GM23338 (cell line): ENCODE results near the gene TCF7L1. TPM values are rescaled to one million over a fixed set of nuclear protein-coding genes. Genes with fewer than 3 reads are reported as not detected.

ENCODE experiments used
- ATAC-seq: fragments of 200-7000 bp; cut with Tn5 transposase; 3 replicates; pipeline ENCODE4 v1.9.1; 2020
- DNase-seq: peaks from one replicate; pipeline ENCODE4 v3.0.0-alpha.2; 2015; ENCODE audit warnings: low spot score
- H2AFZ ChIP-seq: fragments of 200-600 bp; sonication (generic); 2 replicates; pipeline ENCODE4 v1.8.0; 2016; ENCODE audit warnings: antibody characterized with exemption, mild to moderate bottlenecking, moderate library complexity
- H3F3A ChIP-seq: fragments of 200-600 bp; sonication (generic); replicated peaks from 2 replicates; pipeline ENCODE4 v1.8.0; 2017; ENCODE audit warnings: antibody characterized with exemption, mixed run types, low read depth
- H3K27ac ChIP-seq: fragments of 200-600 bp; sonication (generic); 2 replicates; pipeline ENCODE4 v1.6.1; 2016; ENCODE audit warnings: low read depth
- H3K27me3 ChIP-seq: fragments of 200-600 bp; sonication (generic); 2 replicates; pipeline ENCODE4 v1.8.0; 2016; ENCODE audit warnings: mild to moderate bottlenecking, mixed run types, moderate library complexity; ENCODE audit not compliant: insufficient read depth
- H3K36me3 ChIP-seq: fragments of 200-600 bp; sonication (generic); 2 replicates; pipeline ENCODE4 v1.8.0; 2016; ENCODE audit warnings: mild to moderate bottlenecking; ENCODE audit not compliant: insufficient read depth
- H3K4me1 ChIP-seq: fragments of 200-600 bp; sonication (generic); 2 replicates; pipeline ENCODE4 v1.8.0; 2016; ENCODE audit warnings: mild to moderate bottlenecking, moderate library complexity; ENCODE audit not compliant: insufficient read depth
- H3K4me2 ChIP-seq: fragments of 200-600 bp; sonication (generic); 2 replicates; pipeline ENCODE4 v1.7.1; 2017; ENCODE audit warnings: mixed run types
- H3K4me3 ChIP-seq: fragments of 200-600 bp; sonication (generic); 2 replicates; pipeline ENCODE4 v1.6.1; 2016; ENCODE audit warnings: mixed run types
- H3K79me2 ChIP-seq: fragments of 200-600 bp; sonication (generic); replicated peaks from 2 replicates; pipeline ENCODE4 v1.8.0; 2017; ENCODE audit warnings: mild to moderate bottlenecking; ENCODE audit not compliant: insufficient read depth
- H3K9me2 ChIP-seq: fragments of 200-600 bp; sonication (generic); 2 replicates; pipeline ENCODE4 v1.8.0; 2017; ENCODE audit not compliant: insufficient read depth
- H4K20me1 ChIP-seq: fragments of 200-600 bp; sonication (generic); replicated peaks from 2 replicates; pipeline ENCODE4 v1.8.0; 2017; ENCODE audit warnings: mild to moderate bottlenecking; ENCODE audit not compliant: insufficient read depth
- H3K27ac Mint-ChIP-seq: 2 replicates; pipeline ENCODE4 v1.8.0; 2020; ENCODE audit warnings: inconsistent platforms, mild to moderate bottlenecking, moderate library complexity, mixed read lengths
- H3K27me3 Mint-ChIP-seq: 3 replicates; pipeline ENCODE4 v1.8.0; 2022; ENCODE audit warnings: low read depth, mild to moderate bottlenecking, moderate library complexity, mixed read lengths, inconsistent platforms; ENCODE audit not compliant: insufficient read depth, poor library complexity
- H3K36me3 Mint-ChIP-seq: 3 replicates; pipeline ENCODE4 v1.8.0; 2021; ENCODE audit warnings: low read depth, mild to moderate bottlenecking, inconsistent platforms, moderate library complexity, mixed read lengths
- H3K4me1 Mint-ChIP-seq: 3 replicates; pipeline ENCODE4 v1.8.0; 2020; ENCODE audit warnings: mild to moderate bottlenecking, inconsistent platforms, mixed read lengths
- H3K4me3 Mint-ChIP-seq: 3 replicates; pipeline ENCODE4 v1.8.0; 2021; ENCODE audit warnings: moderate library complexity, mild to moderate bottlenecking, inconsistent platforms, mixed read lengths
- H3K9me3 Mint-ChIP-seq: 3 replicates; pipeline ENCODE4 v1.8.0; 2020; ENCODE audit warnings: moderate library complexity, mild to moderate bottlenecking, inconsistent platforms, mixed read lengths
- EZH2 ChIP-seq: fragments of 200-600 bp; sonication (generic); IDR thresholded peaks from one replicate; pipeline ENCODE4 v1.8.0; 2017; ENCODE audit warnings: antibody characterized with exemption, mild to moderate bottlenecking, low read depth; ENCODE audit not compliant: unreplicated experiment
- NANOG ChIP-seq: IDR thresholded peaks from 2 replicates; pipeline ENCODE4 v1.6.1; 2016; ENCODE audit warnings: antibody characterized with exemption, borderline replicate concordance
- STAT1 ChIP-seq: IDR thresholded peaks from one replicate; pipeline ENCODE4 v1.6.1; 2016; ENCODE audit warnings: antibody characterized with exemption; ENCODE audit not compliant: unreplicated experiment
- ZNF331 ChIP-seq: fragments of 250-450 bp; sonication (Bioruptor Pico); IDR thresholded peaks from 2 replicates; pipeline ENCODE4 v1.5.0; 2020; ENCODE audit warnings: low read depth, mild to moderate bottlenecking, moderate library complexity
- polyA plus RNA-seq: library from polyadenylated mRNA; unstranded; fragments of >200 nt; fragmentation: Nextera tagmentation; extraction: Ambion mirVana; gene quantifications from 2 replicates; pipeline ENCODE4 v1.2.1, GENCODE V29; 2016
- total RNA-seq: library from RNA; depleted of rRNA; stranded (reverse); fragments of >200 nt; shearing (Covaris generic); gene quantifications from 2 replicates; pipeline ENCODE4 v1.2.3, GENCODE V29; 2014
- TF ChIP-seq, protein P1 (sequence below): fragments of 250-450 bp; sonication (Bioruptor Pico); IDR thresholded peaks from 2 replicates; pipeline ENCODE4 v1.5.0; 2020; ENCODE audit warnings: mild to moderate bottlenecking, moderate library complexity
- TF ChIP-seq, protein P2 (sequence below): IDR thresholded peaks from 2 replicates; pipeline ENCODE4 v1.6.1; 2016; ENCODE audit warnings: antibody characterized with exemption

The TCF7L1 gene
- total and polyA plus RNA-seq, 2 experiments from 2014 or later: 47.3 to 101 TPM

DNA sequence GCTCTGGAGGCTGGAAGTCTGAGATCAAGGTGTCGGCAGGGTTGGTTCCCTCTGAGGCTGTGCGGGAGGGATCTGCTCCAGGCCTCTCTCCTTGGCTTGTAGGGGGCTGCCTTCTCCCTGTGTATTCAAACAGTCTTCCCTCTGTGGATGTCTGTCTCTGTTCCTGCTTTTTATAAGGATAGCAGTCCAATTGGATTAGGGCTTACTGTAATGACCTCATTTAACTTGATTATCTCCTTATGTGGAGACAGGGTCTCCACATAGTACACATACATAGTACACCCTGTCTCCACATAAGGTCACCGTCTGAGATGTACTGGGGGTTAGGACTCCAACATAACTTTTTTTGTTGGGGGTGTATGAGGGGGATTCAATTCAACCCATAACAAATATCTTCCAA is 30.5 kb downstream of the TCF7L1 start:
- peak overlapping the region; percentile 69 for H3K4me2 ChIP-seq
- no peaks in the 10 kb centered on the region for H3K27me3 ChIP-seq
- H3K36me3 ChIP-seq: no peaks in the 10 kb centered on the region; the same call in 1 of the 2 replicates
- no peak for TF ChIP-seq ZNF331 (CRISPR knock-in tag)
- TF ChIP-seq, protein P1, sequence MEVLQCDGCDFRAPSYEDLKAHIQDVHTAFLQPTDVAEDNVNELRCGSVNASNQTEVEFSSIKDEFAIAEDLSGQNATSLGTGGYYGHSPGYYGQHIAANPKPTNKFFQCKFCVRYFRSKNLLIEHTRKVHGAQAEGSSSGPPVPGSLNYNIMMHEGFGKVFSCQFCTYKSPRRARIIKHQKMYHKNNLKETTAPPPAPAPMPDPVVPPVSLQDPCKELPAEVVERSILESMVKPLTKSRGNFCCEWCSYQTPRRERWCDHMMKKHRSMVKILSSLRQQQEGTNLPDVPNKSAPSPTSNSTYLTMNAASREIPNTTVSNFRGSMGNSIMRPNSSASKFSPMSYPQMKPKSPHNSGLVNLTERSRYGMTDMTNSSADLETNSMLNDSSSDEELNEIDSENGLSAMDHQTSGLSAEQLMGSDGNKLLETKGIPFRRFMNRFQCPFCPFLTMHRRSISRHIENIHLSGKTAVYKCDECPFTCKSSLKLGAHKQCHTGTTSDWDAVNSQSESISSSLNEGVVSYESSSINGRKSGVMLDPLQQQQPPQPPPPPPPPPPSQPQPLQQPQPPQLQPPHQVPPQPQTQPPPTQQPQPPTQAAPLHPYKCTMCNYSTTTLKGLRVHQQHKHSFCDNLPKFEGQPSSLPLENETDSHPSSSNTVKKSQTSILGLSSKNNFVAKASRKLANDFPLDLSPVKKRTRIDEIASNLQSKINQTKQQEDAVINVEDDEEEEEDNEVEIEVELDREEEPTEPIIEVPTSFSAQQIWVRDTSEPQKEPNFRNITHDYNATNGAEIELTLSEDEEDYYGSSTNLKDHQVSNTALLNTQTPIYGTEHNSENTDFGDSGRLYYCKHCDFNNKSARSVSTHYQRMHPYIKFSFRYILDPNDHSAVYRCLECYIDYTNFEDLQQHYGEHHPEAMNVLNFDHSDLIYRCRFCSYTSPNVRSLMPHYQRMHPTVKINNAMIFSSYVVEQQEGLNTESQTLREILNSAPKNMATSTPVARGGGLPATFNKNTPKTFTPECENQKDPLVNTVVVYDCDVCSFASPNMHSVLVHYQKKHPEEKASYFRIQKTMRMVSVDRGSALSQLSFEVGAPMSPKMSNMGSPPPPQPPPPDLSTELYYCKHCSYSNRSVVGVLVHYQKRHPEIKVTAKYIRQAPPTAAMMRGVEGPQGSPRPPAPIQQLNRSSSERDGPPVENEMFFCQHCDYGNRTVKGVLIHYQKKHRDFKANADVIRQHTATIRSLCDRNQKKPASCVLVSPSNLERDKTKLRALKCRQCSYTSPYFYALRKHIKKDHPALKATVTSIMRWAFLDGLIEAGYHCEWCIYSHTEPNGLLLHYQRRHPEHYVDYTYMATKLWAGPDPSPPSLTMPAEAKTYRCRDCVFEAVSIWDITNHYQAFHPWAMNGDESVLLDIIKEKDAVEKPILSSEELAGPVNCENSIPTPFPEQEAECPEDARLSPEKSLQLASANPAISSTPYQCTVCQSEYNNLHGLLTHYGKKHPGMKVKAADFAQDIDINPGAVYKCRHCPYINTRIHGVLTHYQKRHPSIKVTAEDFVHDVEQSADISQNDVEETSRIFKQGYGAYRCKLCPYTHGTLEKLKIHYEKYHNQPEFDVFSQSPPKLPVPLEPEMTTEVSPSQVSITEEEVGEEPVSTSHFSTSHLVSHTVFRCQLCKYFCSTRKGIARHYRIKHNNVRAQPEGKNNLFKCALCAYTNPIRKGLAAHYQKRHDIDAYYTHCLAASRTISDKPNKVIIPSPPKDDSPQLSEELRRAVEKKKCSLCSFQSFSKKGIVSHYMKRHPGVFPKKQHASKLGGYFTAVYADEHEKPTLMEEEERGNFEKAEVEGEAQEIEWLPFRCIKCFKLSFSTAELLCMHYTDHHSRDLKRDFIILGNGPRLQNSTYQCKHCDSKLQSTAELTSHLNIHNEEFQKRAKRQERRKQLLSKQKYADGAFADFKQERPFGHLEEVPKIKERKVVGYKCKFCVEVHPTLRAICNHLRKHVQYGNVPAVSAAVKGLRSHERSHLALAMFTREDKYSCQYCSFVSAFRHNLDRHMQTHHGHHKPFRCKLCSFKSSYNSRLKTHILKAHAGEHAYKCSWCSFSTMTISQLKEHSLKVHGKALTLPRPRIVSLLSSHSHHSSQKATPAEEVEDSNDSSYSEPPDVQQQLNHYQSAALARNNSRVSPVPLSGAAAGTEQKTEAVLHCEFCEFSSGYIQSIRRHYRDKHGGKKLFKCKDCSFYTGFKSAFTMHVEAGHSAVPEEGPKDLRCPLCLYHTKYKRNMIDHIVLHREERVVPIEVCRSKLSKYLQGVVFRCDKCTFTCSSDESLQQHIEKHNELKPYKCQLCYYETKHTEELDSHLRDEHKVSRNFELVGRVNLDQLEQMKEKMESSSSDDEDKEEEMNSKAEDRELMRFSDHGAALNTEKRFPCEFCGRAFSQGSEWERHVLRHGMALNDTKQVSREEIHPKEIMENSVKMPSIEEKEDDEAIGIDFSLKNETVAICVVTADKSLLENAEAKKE (CRISPR knock-in tag): no peak
- no peak for TF ChIP-seq STAT1
- no peak for TF ChIP-seq EZH2
- TF ChIP-seq, protein P2, sequence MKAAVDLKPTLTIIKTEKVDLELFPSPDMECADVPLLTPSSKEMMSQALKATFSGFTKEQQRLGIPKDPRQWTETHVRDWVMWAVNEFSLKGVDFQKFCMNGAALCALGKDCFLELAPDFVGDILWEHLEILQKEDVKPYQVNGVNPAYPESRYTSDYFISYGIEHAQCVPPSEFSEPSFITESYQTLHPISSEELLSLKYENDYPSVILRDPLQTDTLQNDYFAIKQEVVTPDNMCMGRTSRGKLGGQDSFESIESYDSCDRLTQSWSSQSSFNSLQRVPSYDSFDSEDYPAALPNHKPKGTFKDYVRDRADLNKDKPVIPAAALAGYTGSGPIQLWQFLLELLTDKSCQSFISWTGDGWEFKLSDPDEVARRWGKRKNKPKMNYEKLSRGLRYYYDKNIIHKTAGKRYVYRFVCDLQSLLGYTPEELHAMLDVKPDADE: no peak
- no peak for TF ChIP-seq NANOG
- Mint-ChIP-seq H3K4me1 (peaks cover 83% of the 10 kb centered on the region), H3K27ac (no peak overlapping the region), H3K9me3 (no peaks in the 10 kb centered on the region), H3K4me3 (peak overlapping the region; percentile 12; the same call in 1 of the 3 replicates), H3K36me3 (peaks cover 14% of the 10 kb centered on the region), H3K27me3 (peaks cover 25% of the 10 kb centered on the region)
- DNase-seq (no peak), ATAC-seq (peak; percentile 5; the same call in 2 of the 3 replicates)
- no peaks in the 10 kb centered on the region for H3K9me2 ChIP-seq
- peaks cover 14% of the 10 kb centered on the region; the same call in 1 of the 2 replicates for H3F3A ChIP-seq
- H3K4me1 ChIP-seq: peaks cover 70% of the 10 kb centered on the region
- no peak overlapping the region for H3K27ac ChIP-seq
- no peak overlapping the region for H2AFZ ChIP-seq
- H4K20me1 ChIP-seq: peaks cover 94% of the 10 kb centered on the region
- no peak overlapping the region for H3K4me3 ChIP-seq
- peaks cover 100% of the 10 kb centered on the region for H3K79me2 ChIP-seq
